GM19025 (cell line): Measurements from ENCODE around the gene JOSD2.
"Not testable (repeated sequence)": the region's sequence is repeated elsewhere in the genome, so short reads cannot be mapped to it uniquely, and the experiment has no call there.

Experiments used
- ATAC-seq: cut with Tn5 transposase; IDR thresholded peaks from one replicate; pipeline ENCODE4 v1.9.1; 2021; ENCODE audit warnings: mild to moderate bottlenecking, low read depth, moderate library complexity; ENCODE audit not compliant: unreplicated experiment

JOSD2 gene

DNA sequence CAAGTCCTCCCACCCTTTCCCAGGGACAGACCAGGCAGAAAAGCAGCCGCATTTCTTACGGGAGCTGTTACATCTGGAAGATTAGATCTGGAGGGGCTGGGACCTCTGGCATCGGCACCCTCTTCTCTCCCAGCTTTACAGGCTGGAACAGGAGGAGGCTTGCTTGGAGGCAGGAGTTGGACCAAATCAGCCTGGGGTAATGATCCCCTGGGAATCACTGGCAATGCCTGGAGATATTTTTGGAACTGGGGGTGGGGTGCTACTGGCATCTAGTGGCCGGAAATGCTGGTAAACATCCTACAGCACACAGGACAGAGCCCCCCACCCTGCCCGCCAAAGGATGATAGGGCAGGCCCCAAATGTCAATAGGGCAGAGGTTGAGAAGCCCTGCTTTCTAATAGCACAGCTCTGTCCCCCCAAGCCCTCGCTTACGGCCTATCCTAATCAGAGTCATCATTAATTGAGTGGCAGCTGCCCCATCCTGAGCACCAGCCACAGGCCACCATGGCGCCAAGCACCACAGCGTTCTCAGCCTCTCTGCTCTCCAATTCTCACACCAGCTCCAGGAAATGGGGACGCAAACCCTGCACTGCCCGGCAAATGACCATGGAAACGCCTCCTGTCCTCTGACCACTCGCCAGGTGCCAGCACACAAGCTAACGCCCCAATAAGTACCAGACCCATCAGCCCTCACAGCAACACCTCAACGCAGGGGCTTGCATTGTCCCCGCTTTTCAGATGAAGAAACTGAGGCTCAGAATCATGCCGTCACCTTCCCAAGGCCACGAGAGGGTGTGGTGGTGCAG, 36.6 kb upstream of the JOSD2 start:
- no peak for ATAC-seq

DNA sequence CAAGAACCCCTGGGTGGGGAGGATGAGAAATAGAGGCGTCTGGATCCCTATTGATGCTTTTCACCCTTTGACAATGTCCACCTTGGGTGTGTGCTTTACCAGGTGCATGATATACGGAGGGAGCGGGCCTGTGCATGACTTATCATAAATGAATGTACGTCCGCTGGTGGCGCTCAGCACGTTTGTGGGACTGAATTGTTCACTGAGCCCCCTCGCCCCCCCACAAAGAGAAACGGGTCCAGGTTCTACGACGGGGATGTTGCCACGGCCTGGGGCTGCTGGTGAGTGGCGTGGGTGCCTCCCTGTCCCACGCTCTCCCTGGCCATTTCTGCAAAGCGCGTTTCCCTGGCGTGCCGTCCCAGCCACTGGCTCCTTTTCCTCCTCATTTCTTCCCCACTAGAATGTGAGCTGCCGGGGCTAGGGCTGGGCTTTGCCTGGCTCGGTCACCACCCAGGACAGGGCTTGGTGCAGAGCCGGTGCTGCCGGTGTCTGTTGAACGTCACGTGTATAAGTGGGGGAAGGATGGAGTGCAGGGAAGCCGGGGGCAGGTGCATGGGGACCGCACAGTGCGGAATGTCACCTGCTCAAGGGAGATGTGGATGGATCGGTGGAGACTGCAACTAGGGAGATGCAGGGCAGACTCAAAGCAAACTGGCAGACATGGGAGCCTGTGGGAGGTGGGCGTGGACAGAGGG, 35.7 kb upstream of the JOSD2 start:
- no peak for ATAC-seq

DNA sequence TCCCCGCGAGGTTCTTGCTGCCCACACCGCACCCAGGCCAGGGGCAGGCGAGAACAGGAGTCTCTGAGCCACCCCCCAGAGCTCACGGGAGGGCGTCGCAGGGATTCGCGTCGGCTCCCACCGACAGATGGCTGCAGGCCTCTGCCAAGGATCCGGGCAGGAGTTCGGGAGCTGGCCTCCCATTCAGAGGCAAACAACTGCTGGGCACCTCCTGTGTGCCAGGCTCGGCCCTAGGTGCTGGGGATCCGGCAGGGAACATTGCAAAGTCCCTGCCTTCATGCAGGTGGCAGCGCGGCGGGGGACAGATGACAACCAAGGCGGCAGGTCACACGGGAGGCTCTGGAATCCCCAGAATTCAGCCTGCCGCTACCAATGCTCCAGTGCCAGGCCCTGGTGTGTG, 32.0 kb upstream of the JOSD2 start:
- ATAC-seq, result no peak

- ATAC-seq, result no peak
Measured at GRCh38 chr19:50537769-50538230, 26.8 kb upstream of the JOSD2 start.

- ATAC-seq, result no peak
Measured at GRCh38 chr19:50537306-50537685, 26.3 kb upstream of the JOSD2 start.

DNA sequence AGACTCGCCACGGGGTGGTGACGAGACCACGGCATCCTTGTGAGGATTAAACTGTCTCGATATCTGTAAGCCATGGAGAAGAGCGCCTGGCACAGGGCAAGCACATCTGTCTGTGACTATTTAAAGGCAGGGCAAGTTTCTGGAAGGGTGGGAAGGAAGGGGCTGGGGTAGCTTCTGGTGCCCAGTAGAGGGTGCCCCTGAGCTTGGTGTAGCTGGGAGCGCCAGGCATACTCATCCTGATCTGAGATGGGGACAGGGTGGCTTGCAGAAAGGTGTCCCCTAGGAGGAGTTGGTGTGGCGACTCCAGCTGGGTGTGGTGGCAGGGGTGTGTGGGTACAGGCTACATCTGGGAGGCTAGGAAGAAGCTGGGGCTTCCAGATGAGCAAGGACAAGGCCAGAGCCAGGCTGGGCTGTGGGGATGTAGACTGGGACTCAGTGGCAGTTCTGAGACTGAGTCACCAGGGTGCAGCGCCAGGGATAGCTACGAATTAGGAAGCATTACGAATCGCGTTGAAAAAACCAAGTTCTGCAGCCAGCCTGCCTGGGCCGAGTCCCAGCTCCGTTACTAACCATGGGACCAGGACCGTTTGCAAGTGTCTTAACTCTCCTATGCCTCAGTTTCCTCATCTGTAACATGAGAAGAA, 25.8 kb upstream of the JOSD2 start:
- no peak for ATAC-seq

DNA sequence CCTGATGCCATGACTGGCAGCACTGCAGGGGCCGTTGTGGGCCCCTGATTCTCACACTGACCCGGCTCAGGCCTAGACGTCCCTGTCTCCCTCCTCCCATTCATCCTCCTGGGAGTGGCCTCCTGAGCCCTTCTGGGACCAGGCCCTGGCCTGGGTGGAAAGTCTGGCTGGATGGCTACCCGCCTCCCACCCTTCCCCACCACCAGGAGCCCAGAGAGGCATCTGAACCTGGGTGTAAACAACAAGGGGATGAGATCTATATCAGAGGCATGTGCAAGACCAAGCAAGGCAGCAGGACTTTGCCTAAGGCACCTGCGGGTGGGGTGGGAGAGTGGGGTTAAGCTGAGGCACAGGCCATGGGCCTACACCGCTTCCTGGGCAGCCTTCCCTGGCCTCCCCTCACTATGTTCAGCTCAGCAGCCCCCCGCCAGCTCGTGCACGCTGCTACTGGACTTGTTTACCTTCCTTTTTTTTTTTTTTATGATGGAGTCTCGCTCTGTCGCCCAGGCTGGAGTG, 24.7 kb upstream of the JOSD2 start:
- no peak for ATAC-seq

DNA sequence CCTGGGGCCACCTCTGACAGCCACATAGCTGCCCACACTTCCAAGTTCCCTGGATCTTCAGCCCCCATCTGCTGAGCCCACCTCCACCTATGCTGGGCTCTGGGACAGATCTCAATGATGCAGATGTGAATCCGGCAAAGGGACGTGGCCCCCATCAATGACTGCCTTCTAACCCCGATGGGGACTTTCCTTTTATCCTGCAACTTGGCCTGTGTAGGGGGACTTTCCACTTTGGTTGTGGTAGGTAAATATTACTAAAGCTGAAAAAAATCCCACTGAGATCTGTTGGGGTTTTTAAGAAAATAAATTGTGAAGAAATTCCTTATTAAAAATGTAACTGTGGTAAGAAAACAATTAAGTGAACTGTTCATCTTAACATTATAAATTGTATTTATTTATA, 23.5 kb upstream of the JOSD2 start:
- no peak for ATAC-seq

DNA sequence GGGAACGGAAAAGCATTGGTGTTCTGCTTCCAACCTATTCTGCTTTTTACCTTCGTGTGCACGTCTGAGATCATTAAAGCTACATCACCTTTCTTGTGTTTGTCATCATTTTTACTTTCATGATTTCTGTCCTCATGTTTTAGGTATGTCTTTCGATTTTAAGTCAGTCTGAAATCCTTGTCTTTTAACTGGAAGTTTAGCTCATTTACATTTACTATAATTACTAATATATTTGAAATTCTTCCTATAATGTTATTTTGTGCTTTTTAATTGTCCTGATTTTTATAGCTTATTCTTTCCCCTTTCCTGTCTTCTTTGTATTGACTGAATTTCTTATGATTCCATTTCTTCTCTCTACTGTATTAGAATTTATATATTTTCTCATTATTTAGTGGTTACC, 22.0 kb upstream of the JOSD2 start:
- no peak for ATAC-seq

GRCh38 chr19:50531171-50531612, 20.2 kb upstream of the JOSD2 start:
- ATAC-seq, result no peak

DNA sequence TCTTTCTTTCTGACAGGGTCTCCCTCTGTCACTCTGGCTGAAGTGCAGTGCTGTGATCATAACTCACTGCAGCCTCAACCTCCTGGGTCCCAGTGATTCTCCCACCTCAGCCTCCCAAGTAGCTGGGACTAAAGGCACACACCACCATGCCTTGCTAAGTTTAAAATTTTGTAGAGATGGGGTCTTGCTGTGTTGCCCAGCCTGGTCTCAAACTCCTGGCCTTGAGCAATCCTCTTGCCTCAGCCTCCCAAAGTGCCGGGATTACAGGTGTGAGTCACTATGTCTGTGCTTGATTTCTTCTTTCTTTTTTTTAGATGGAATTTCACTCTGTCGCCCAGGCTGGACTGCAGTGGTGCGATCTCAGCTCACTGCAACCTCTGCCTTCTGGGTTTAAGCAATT, 17.1 kb upstream of the JOSD2 start:
- not testable (repeated sequence) for ATAC-seq

GRCh38 chr19:50522881-50523280, 11.9 kb upstream of the JOSD2 start:
- ATAC-seq, result no peak

GRCh38 chr19:50520822-50521465, 10.0 kb upstream of the JOSD2 start:
- ATAC-seq, result no peak

DNA sequence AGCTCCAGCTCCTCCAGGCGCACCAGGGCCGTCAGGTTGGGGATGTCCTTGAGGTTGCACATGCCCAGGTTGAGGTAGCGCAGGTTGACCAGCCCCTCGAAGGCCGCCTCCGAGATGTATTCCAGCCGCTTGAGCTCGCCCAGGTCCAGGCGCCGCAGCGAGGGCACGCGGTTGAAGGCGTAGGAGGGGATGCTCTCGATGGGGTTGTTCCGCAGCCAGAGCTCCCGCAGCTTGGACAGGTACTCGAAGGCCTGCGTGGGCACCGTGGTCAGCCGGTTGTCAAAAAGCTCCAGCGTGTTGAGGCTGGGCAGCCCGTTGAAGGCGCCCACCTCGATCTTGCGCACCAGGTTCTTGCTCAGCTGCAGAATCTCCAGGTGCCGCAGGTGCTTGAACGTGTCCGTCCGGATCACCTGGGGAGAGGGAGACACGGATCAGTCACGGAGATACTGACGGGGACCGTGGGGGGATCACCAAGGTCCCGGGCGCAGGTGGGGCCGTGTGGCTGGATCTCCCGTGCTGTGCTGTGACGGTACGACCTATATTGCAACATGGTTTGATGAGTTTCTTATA, 8.1 kb upstream of the JOSD2 start:
- ATAC-seq, result no peak

GRCh38 chr19:50518091-50519005, 7.4 kb upstream of the JOSD2 start:
- ATAC-seq, result no peak

DNA sequence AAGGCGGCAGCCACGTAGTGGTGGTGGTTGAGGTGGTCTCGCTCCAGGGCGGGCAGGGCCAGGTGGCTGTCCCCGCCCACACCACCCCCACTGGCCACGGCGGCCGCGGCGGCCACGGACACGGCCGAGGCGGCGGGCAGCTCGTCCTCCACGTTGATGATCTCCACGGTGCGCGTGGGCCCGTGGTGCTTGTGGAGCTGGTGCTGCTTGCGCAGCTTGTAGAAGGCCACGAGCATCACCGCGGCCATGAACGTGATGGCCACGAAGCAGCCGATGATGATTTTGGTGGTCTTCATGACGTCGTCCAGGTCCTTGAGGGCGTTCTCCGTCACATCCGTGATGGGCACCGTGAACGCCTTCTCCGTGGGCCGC, 6.7 kb upstream of the JOSD2 start:
- no peak for ATAC-seq

DNA sequence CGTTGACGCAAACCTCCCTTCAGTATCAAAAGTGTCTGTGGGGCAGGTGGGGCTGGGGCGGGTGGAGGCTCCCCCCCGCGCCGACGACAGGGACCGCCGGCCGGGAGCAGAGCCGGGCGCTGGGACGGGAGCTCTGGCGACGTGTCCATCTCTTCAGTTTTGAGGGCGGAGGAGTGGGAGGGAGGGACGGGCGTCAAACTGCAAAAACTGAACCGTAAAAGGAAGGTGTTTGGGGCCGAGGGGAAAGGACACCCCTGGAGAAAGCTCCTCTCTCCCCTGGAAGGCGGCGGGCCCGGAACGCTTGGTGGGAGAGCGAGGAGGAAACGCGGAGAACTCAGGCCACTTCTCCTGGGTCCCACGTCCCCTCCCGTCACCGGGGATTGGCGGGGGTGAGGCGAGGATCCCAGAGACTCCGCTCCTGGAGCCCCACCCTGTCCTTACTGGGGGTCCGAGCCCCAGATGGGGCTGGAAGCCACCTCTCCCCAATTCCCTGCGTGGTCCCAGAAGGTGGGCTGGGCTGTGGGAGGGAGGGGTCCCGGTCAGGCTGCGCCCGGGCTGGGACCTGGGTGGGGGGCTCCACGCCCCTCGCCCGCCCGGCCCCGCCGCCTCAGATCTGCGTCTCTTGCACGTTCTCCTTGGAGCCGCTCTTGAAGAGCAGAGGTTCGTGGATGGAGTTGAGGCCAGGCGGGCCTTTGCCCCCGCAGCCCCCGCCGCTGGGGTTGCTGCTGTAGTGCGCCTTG, 6.1 kb upstream of the JOSD2 start:
- no peak for ATAC-seq

DNA sequence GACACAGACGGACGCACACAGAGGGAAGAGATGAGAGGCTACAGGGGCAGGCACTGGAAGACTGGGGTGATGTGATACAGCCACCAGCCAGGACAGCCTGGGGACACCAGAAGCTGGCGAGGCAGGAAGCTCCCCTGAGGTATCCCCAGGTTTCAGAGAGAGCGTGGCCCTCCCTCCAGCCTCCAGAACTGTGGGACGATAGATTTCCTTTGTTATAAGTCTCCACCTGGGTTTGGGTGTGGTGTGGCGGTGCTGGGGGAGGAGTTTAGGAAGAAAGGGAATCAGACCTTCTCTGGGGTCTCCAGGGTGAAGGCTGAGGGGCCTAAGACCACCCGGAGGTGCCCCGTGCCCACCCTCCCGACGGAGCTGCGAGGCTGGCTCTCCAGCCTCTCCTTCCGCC, 5.5 kb upstream of the JOSD2 start:
- no peak for ATAC-seq

DNA sequence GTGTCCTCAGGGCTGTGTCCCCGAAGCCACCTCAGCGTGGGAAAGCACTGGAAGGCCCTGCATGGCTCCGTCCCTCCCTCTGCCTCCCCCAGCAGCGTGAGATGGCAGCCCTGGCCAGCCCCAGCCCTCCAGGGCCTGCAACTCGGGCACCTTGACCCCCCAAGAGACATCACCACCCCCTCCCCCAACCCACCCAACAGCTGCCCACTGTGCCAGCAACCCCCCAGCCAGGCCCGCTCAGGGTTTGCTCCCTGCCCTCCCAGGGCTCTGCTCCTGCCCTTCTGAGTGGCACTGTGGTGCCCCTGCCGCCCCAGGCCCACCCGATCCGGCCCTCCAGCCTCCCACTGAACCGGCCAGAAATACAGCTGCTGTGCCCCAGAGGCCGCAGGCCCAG, 4.2 kb upstream of the JOSD2 start:
- ATAC-seq, result no peak
